Retina (tissue), 1 donor: ENCODE data around the gene PGM2L1.
A peak's percentile ranks its signal among the peaks of the same experiment; 100 is the strongest.
"Not testable (repeated sequence)": the region's sequence is repeated elsewhere in the genome, so short reads cannot be mapped to it uniquely, and the experiment has no call there.

ENCODE experiments used
- DNase-seq: peaks from one replicate; pipeline ENCODE4 v3.0.0-alpha.2; 2016

PGM2L1 gene

GRCh38 chr11:74397501-74398243 is 561 bp downstream of the PGM2L1 start:
- peak; percentile 83 for DNase-seq

GRCh38 chr11:74392256-74392655 is 6.0 kb downstream of the PGM2L1 start:
- DNase-seq, result no peak

- DNase-seq, result no peak
Measured at GRCh38 chr11:74391193-74391592, 7.0 kb downstream of the PGM2L1 start.

- DNase-seq, result no peak
Measured at GRCh38 chr11:74390697-74391096, 7.5 kb downstream of the PGM2L1 start.

GRCh38 chr11:74388678-74389327 is 9.4 kb downstream of the PGM2L1 start:
- DNase-seq, result peak; percentile 33

GRCh38 chr11:74384641-74385040 is 13.6 kb downstream of the PGM2L1 start:
- DNase-seq, result no peak

- no peak for DNase-seq
Measured at GRCh38 chr11:74380746-74381439, 17.3 kb downstream of the PGM2L1 start.

GRCh38 chr11:74377689-74378088 is 20.5 kb downstream of the PGM2L1 start:
- no peak for DNase-seq

GRCh38 chr11:74373382-74373781 is 24.9 kb downstream of the PGM2L1 start:
- DNase-seq, result no peak

GRCh38 chr11:74371269-74372052 is 26.8 kb downstream of the PGM2L1 start:
- no peak for DNase-seq

GRCh38 chr11:74370123-74370522 is 28.1 kb downstream of the PGM2L1 start:
- DNase-seq, result no peak

GRCh38 chr11:74367881-74368280 is 30.4 kb downstream of the PGM2L1 start:
- DNase-seq, result no peak

GRCh38 chr11:74366576-74366975 is 31.7 kb downstream of the PGM2L1 start:
- no peak for DNase-seq

GRCh38 chr11:74365805-74366204 is 32.4 kb downstream of the PGM2L1 start:
- not testable (repeated sequence) for DNase-seq

GRCh38 chr11:74357449-74357848 is 40.8 kb downstream of the PGM2L1 start:
- DNase-seq, result no peak

GRCh38 chr11:74355626-74356025 is 42.6 kb downstream of the PGM2L1 start:
- DNase-seq, result no peak

GRCh38 chr11:74354036-74354435 is 44.2 kb downstream of the PGM2L1 start:
- DNase-seq, result no peak

- DNase-seq, result no peak
Measured at GRCh38 chr11:74347381-74347780, 50.9 kb downstream of the PGM2L1 start.

GRCh38 chr11:74345420-74345819 is 52.8 kb downstream of the PGM2L1 start:
- no peak for DNase-seq

GRCh38 chr11:74341921-74342320 is 56.3 kb downstream of the PGM2L1 start:
- DNase-seq, result no peak

- DNase-seq, result no peak
Measured at GRCh38 chr11:74339619-74340018, 58.6 kb downstream of the PGM2L1 start.

- DNase-seq, result no peak
Measured at GRCh38 chr11:74338963-74339362, 59.3 kb downstream of the PGM2L1 start.

GRCh38 chr11:74333193-74333592 is 65.0 kb downstream of the PGM2L1 start:
- no peak for DNase-seq
